Stimulated activated CD8-positive, alpha-beta memory T cell treated with anti-CD3 and anti-CD28 coated beads, Interleukin-15, amount 100 ng/mL, for 48 hours (primary cell): ENCODE measurements around the gene TLR5.
"Not testable (repeated sequence)": the region's sequence is repeated elsewhere in the genome, so short reads cannot be mapped to it uniquely, and the experiment has no call there.

Experiments
- DNase-seq, 2 donors: peaks; one replicate each; pipeline ENCODE4 v3.0.0-alpha.2; 2020; ENCODE audit warnings: low read depth in 2 of 2

TLR5 gene

GRCh38 chr1:223142795-223143536, at the start of gene TLR5:
Gene TLR5 (minus strand): TSS chr1:223143248. CDS start chr1:223113031, 30,217 bp downstream.
- peak; percentile 76 to 85 for DNase-seq

GRCh38 chr1:223189903-223190724, 47.1 kb upstream of the TLR5 start:
- DNase-seq: peak; percentile 65 to 66

- DNase-seq: no peak
These were observed 46.5 kb upstream of the TLR5 start for GRCh38 chr1:223189525-223189902.

- no peak for DNase-seq
These were observed 45.7 kb upstream of the TLR5 start for GRCh38 chr1:223188618-223189356.

- no peak for DNase-seq
These were observed 43.8 kb upstream of the TLR5 start for GRCh38 chr1:223186800-223187199.

GRCh38 chr1:223183268-223183862, 40.3 kb upstream of the TLR5 start:
- DNase-seq: no peak

GRCh38 chr1:223180731-223181321, 37.8 kb upstream of the TLR5 start:
- DNase-seq: no peak

- DNase-seq: no peak
These were observed 36.7 kb upstream of the TLR5 start for GRCh38 chr1:223179786-223180185.

- no peak for DNase-seq
These were observed 36.2 kb upstream of the TLR5 start for GRCh38 chr1:223179280-223179679.

- DNase-seq: no peak
These were observed 34.6 kb upstream of the TLR5 start for GRCh38 chr1:223177681-223178080.

GRCh38 chr1:223176437-223176836, 33.4 kb upstream of the TLR5 start:
- DNase-seq: no peak

- no peak for DNase-seq
These were observed 32.6 kb upstream of the TLR5 start for GRCh38 chr1:223175633-223176032.

- DNase-seq: no peak
These were observed 32.0 kb upstream of the TLR5 start for GRCh38 chr1:223175032-223175431.

- not testable (repeated sequence) for DNase-seq
These were observed 26.4 kb upstream of the TLR5 start for GRCh38 chr1:223169458-223169857.

GRCh38 chr1:223161321-223161720, 18.3 kb upstream of the TLR5 start:
- no peak for DNase-seq

GRCh38 chr1:223156343-223156742, 13.3 kb upstream of the TLR5 start:
- no peak for DNase-seq

GRCh38 chr1:223155153-223155552, 12.1 kb upstream of the TLR5 start:
- DNase-seq: no peak

- no peak for DNase-seq
These were observed 10.4 kb upstream of the TLR5 start for GRCh38 chr1:223153177-223154119.

GRCh38 chr1:223152399-223152798, 9.4 kb upstream of the TLR5 start:
- DNase-seq: no peak

- DNase-seq: no peak
These were observed 7.4 kb upstream of the TLR5 start for GRCh38 chr1:223150443-223150842.
